Epithelial cell of proximal tubule (primary cell): ENCODE data around the gene PAX3. TPM values are rescaled to one million over a fixed set of nuclear protein-coding genes. Genes with fewer than 3 reads are reported as not detected.

Experiments used
- DNase-seq: peaks from one replicate; pipeline ENCODE4 v3.0.0-alpha.2; 2011; ENCODE audit warnings: low read depth
- H3K4me3 ChIP-seq: 2 replicates; pipeline ENCODE4 v1.5.1; 2011; ENCODE audit warnings: low read depth, mild to moderate bottlenecking, low read length
- CTCF ChIP-seq: conservative IDR thresholded peaks from 2 replicates; pipeline ENCODE4 v1.5.1; 2012; ENCODE audit warnings: low read depth, mild to moderate bottlenecking, low read length
- total RNA-seq: library from RNA; depleted of rRNA; stranded (reverse); fragments of >200 nt; gene quantifications from 2 replicates; pipeline ENCODE4 v1.2.3, GENCODE V29; 2015

PAX3 gene
- total RNA-seq, 1 donor from 2014 or later = not detected

- no peak for DNase-seq
Observed at GRCh38 chr2:222268311-222268990, 30.3 kb downstream of the PAX3 start.

GRCh38 chr2:222264791-222265320 lies 33.9 kb downstream of the PAX3 start:
- no peak for DNase-seq
- TF ChIP-seq CTCF = no peak

More at GRCh38 chr2:222268311-222268990, 30.3 kb downstream of the PAX3 start:
- TF ChIP-seq CTCF = no peak
- H3K4me3 ChIP-seq = no peak overlapping the region

GRCh38 chr2:222261504-222261903 lies 37.3 kb downstream of the PAX3 start:
- DNase-seq = no peak
- no peak overlapping the region for H3K4me3 ChIP-seq
- TF ChIP-seq CTCF = no peak

More at GRCh38 chr2:222264791-222265320, 33.9 kb downstream of the PAX3 start:
- no peak overlapping the region for H3K4me3 ChIP-seq

GRCh38 chr2:222257645-222258044 lies 41.2 kb downstream of the PAX3 start:
- no peak for DNase-seq
- no peak overlapping the region for H3K4me3 ChIP-seq
- TF ChIP-seq CTCF = no peak

- no peak for TF ChIP-seq CTCF
- H3K4me3 ChIP-seq = no peak overlapping the region
- no peak for DNase-seq
Observed at GRCh38 chr2:222256250-222256649, 42.5 kb downstream of the PAX3 start.

GRCh38 chr2:222255090-222255489 lies 43.7 kb downstream of the PAX3 start:
- H3K4me3 ChIP-seq = no peak overlapping the region
- TF ChIP-seq CTCF = no peak
- DNase-seq = no peak

GRCh38 chr2:222250313-222250712 lies 48.5 kb downstream of the PAX3 start:
- no peak overlapping the region for H3K4me3 ChIP-seq
- no peak for TF ChIP-seq CTCF
- DNase-seq = no peak
